ENCODE data around the gene RASSF3. TPM values are rescaled to one million over a fixed set of nuclear protein-coding genes. Genes with fewer than 3 reads are reported as not detected.

Gene RASSF3
- total and polyA plus RNA-seq, 2 experiments from 2014 or later, result 20.6 to 39.6 TPM

- TF ChIP-seq ZNF462 (CRISPR knock-in tag; IDR thresholded peaks at IDR 0.05) (no peak), EZH2phosphoT487 (IDR thresholded peaks at IDR 0.05; ENCODE audit: unreplicated experiment) (no peak), REST (IDR thresholded peaks at IDR 0.05; ENCODE audit: unreplicated experiment) (no peak), JUNB (IDR thresholded peaks at IDR 0.05; ENCODE audit: unreplicated experiment) (no peak), ZNF114 (CRISPR knock-in tag; IDR thresholded peaks at IDR 0.05) (no peak), ZNF331 (CRISPR knock-in tag; IDR thresholded peaks at IDR 0.05; ENCODE audit: low read depth) (no peak)
- TF ChIP-seq, protein P1, sequence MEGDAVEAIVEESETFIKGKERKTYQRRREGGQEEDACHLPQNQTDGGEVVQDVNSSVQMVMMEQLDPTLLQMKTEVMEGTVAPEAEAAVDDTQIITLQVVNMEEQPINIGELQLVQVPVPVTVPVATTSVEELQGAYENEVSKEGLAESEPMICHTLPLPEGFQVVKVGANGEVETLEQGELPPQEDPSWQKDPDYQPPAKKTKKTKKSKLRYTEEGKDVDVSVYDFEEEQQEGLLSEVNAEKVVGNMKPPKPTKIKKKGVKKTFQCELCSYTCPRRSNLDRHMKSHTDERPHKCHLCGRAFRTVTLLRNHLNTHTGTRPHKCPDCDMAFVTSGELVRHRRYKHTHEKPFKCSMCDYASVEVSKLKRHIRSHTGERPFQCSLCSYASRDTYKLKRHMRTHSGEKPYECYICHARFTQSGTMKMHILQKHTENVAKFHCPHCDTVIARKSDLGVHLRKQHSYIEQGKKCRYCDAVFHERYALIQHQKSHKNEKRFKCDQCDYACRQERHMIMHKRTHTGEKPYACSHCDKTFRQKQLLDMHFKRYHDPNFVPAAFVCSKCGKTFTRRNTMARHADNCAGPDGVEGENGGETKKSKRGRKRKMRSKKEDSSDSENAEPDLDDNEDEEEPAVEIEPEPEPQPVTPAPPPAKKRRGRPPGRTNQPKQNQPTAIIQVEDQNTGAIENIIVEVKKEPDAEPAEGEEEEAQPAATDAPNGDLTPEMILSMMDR (conservative IDR thresholded peaks at IDR 0.05; ENCODE audit: low read depth in 2 of 2), result no peak
Measured at GRCh38 chr12:64635356-64635998, 25.2 kb downstream of the RASSF3 start (continued).
